Endothelial cell of umbilical vein (primary cell): ENCODE results near the gene FBXW9. TPM values are rescaled to one million over a fixed set of nuclear protein-coding genes. Genes with fewer than 3 reads are reported as not detected.

Source experiments
- BruUV-seq: library from RNA; stranded (reverse); fragments of 400-500 nt; replicated peaks from 2 replicates; lab custom pipeline; 2021; lab: Mats Ljungman, UMichigan
- CTCF ChIA-PET: fragments of 300-600, 350-600 bp; sonication (Branson Sonifier 250); formaldehyde crosslinking; loops from one replicate; lab custom pipeline; 2021; ENCODE audit warnings: antibody characterized with exemption, inconsistent platforms; lab: Charles Lee
- POLR2A ChIA-PET: fragments of 300-600, 350-600 bp; sonication (Branson Sonifier 250); formaldehyde crosslinking; loops from one replicate; lab custom pipeline; 2021; ENCODE audit warnings: antibody characterized with exemption, inconsistent platforms; lab: Charles Lee
- DNase-seq: peaks from one replicate; pipeline ENCODE4 v3.0.0-alpha.2; 2011; ENCODE audit warnings: low read depth, low spot score
- FAIRE-seq: peaks from 2 replicates; lab custom pipeline; 2011; peaks lifted over from hg19 to GRCh38; lab: Jason Lieb, UNC
- H2AFZ ChIP-seq: 2 replicates; pipeline ENCODE4 v1.6.0; 2012; ENCODE audit warnings: low read depth, low read length, control low read depth, inconsistent platforms
- H3K27ac ChIP-seq: 2 replicates; pipeline ENCODE4 v1.5.1; 2011; ENCODE audit warnings: low read depth, mild to moderate bottlenecking, control low read depth, low read length, moderate library complexity; ENCODE audit not compliant: insufficient read depth
- H3K27me3 ChIP-seq, 2 experiments: 2 replicates each; pipeline versions ENCODE4 v1.6.0 to v1.6.1; 2011; ENCODE audit warnings: low read length in 2 of 2, mixed read lengths in 1 of 2; ENCODE audit not compliant: control insufficient read depth in 2 of 2, insufficient read depth in 2 of 2
- H3K36me3 ChIP-seq, 2 experiments: 2 replicates in 1 of 2; 3 replicates in 1 of 2; pipeline ENCODE4 v1.5.1; 2011; ENCODE audit warnings: low read length in 2 of 2, mild to moderate bottlenecking in 1 of 2, moderate library complexity in 1 of 2; ENCODE audit not compliant: control insufficient read depth in 2 of 2, insufficient read depth in 2 of 2; ENCODE audit errors: extremely low read depth in 1 of 2
- H3K4me1 ChIP-seq: 3 replicates; pipeline ENCODE4 v1.5.1; 2011; ENCODE audit warnings: mild to moderate bottlenecking, low read length; ENCODE audit not compliant: control insufficient read depth, insufficient read depth; ENCODE audit errors: extremely low read depth
- H3K4me2 ChIP-seq: 2 replicates; pipeline ENCODE4 v1.6.1; 2011; ENCODE audit warnings: low read length, control low read depth, mixed read lengths; ENCODE audit not compliant: insufficient read depth
- H3K4me3 ChIP-seq, 3 experiments: fragments of 200-600 bp in 1 of 3; sonication (generic), shearing (Covaris generic) in 1 of 3; replicated peaks in 1 of 3; 2 replicates each; pipeline ENCODE4 v1.5.1; 2011 to 2016; ENCODE audit warnings: control low read depth in 3 of 3, low read length in 3 of 3, mild to moderate bottlenecking in 2 of 3, inconsistent platforms in 1 of 3, low read depth in 1 of 3, moderate library complexity in 1 of 3; ENCODE audit not compliant: insufficient read depth in 1 of 3
- H3K79me2 ChIP-seq: 2 replicates; pipeline ENCODE4 v1.6.0; 2012; ENCODE audit warnings: low read length, inconsistent platforms; ENCODE audit not compliant: control insufficient read depth, insufficient read depth
- H3K9ac ChIP-seq: replicated peaks from 2 replicates; pipeline ENCODE3; 2011; ENCODE audit warnings: low read length, control low read depth; ENCODE audit not compliant: insufficient read depth; ENCODE audit errors: extremely low read depth
- H3K9me1 ChIP-seq: replicated peaks from 3 replicates; pipeline ENCODE4 v1.6.0; 2011; ENCODE audit warnings: mild to moderate bottlenecking, low read length; ENCODE audit not compliant: control insufficient read depth, insufficient read depth; ENCODE audit errors: extremely low read depth
- H3K9me3 ChIP-seq: replicated peaks from 2 replicates; pipeline ENCODE4 v1.5.1; 2012; ENCODE audit warnings: low read length, inconsistent platforms; ENCODE audit not compliant: control insufficient read depth, insufficient read depth
- H4K20me1 ChIP-seq: replicated peaks from 2 replicates; pipeline ENCODE3; 2011; ENCODE audit warnings: mild to moderate bottlenecking, low read length; ENCODE audit not compliant: control insufficient read depth, insufficient read depth; ENCODE audit errors: extremely low read depth
- CTCF ChIP-seq, 2 donors: IDR thresholded peaks; 1 replicate in 1 of 2; 2 replicates in 1 of 2; pipeline ENCODE4 v1.5.1; 2011; ENCODE audit warnings: low read length in 2 of 2, mild to moderate bottlenecking in 2 of 2, moderate library complexity in 2 of 2, control low read depth in 1 of 2, inconsistent platforms in 1 of 2, low read depth in 1 of 2; ENCODE audit not compliant: insufficient read depth in 1 of 2; ENCODE audit errors: extremely low read depth in 1 of 2
- EZH2 ChIP-seq: IDR thresholded peaks from 2 replicates; pipeline ENCODE4 v1.6.1; 2012; ENCODE audit warnings: borderline replicate concordance, low read depth, mild to moderate bottlenecking, moderate library complexity, low read length, inconsistent platforms; ENCODE audit not compliant: severe bottlenecking
- FOS ChIP-seq: IDR thresholded peaks from 2 replicates; pipeline ENCODE4 v1.6.1; 2011; ENCODE audit warnings: mild to moderate bottlenecking, low read length, moderate library complexity, borderline replicate concordance; ENCODE audit not compliant: insufficient read depth
- GATA2 ChIP-seq: IDR thresholded peaks from 2 replicates; pipeline ENCODE4 v1.7.0; 2011; ENCODE audit warnings: low read depth, mild to moderate bottlenecking, moderate library complexity, mixed read lengths, low read length; ENCODE audit not compliant: insufficient read length, insufficient read depth
- JUN ChIP-seq: IDR thresholded peaks from 2 replicates; pipeline ENCODE4 v1.6.1; 2011; ENCODE audit warnings: borderline replicate concordance, low read depth; ENCODE audit not compliant: insufficient read length, insufficient read depth
- MAX ChIP-seq: IDR thresholded peaks from 2 replicates; pipeline ENCODE4 v1.6.1; 2011; ENCODE audit not compliant: insufficient read depth, insufficient read length
- MYC ChIP-seq: IDR thresholded peaks from one replicate; pipeline ENCODE4 v1.6.1; 2011; ENCODE audit warnings: mild to moderate bottlenecking, low read depth, low read length
- POLR2A ChIP-seq: IDR thresholded peaks from 2 replicates; pipeline ENCODE4 v1.6.1; 2012; ENCODE audit warnings: low read depth, mild to moderate bottlenecking, control low read depth, low read length
- POLR2AphosphoS5 ChIP-seq: IDR thresholded peaks from 2 replicates; pipeline ENCODE4 v1.6.1; 2012; ENCODE audit warnings: low read depth, mild to moderate bottlenecking, control low read depth, low read length, moderate library complexity; ENCODE audit not compliant: insufficient read depth
- dilution Hi-C: fragments of 300-500 bp; cut with MboI; formaldehyde crosslinking; loops from one replicate; pipeline ENCODE4 v1.15.0; 2019; ENCODE audit warnings: low sequenced_read_pairs; ENCODE audit not compliant: extremely low pct_ligation_motif_present
- intact Hi-C: fragments of 100-400 bp; cut with micrococcal nuclease; formaldehyde crosslinking; loops from one replicate; pipeline ENCODE4 v1.10.0; 2022
- polyA plus RNA-seq, 4 experiments: library from polyadenylated mRNA; depleted of rRNA in 3 of 4; stranded (reverse) in 3 of 4; unstranded in 1 of 4; fragments of >200 nt; gene quantifications; 2 replicates each; pipeline versions ENCODE4 v1.2.1 to v1.2.3, GENCODE V29; 2011 to 2012; ENCODE audit warnings: missing spikeins in 1 of 4
- total RNA-seq: library from RNA; stranded (reverse); gene quantifications from 2 replicates; pipeline ENCODE4 v1.2.3, GENCODE V29; 2021

Gene FBXW9
- total and polyA plus RNA-seq, 2 donors (not counting 3 experiments of a cell fraction or from before 2014, with no cell fraction given) = 12.4 to 19.3 TPM

DNA sequence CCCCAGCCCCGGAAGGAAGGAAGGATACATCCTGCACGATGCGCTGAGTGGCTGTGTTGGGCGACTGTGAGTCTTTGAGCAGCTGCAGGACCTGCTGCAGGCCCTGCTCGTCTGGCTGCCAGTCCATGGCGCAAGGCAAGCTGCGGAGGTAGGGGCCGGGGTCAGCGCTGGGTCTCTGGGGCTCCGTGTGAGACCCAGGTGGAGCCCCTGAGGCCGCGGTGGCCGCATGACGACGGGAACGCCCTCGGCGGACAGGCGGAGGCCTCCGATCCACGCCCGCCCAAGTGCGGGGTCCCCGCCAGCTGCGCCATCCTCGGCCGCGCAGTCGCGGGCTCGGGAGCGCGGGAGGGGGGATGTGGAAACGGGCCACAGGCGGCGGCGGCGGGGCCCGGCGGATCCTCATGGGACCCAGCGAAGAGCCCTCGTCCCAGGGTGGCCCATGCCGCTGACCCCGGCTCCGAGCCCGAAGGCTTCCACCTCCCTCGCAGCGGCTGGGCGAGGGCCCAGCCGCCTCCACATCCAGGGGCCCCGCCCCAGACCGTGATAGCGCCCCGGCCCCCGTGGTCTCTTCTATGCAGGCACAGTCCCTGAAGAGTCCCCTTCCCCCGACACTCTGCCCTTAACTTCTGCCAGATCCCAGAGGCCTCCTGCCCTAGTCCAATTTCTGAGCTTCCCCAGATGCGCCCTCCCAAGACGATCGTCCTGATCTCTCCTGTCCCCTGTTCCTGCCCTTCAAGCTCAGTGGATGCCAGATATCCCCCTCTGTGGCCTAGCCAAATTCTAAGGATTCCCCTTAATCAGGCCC lies 24.6 kb upstream of the FBXW9 start:
- ChIA-PET POLR2A (interaction anchor here (0.6 to 3.2 kb wide), 3 partner anchors 13 to 71 kb away, joined by 5 to 14 read pairs (median 6); partner anchors contain the start of genes JUNB and TRIR), CTCF (interaction anchor here (0.9 to 4.5 kb wide), 9 partner anchors 10 to 127 kb away, joined by 3 to 38 read pairs (median 5); no protein-coding TSS in a partner anchor)
- no peak for DNase-seq
- no peak for TF ChIP-seq MYC
- TF ChIP-seq MAX = no peak
- TF ChIP-seq JUN = no peak
- TF ChIP-seq CTCF (IDR thresholded peaks at IDR 0.05; ENCODE audit: extremely low read depth in 1 of 2, insufficient read depth in 1 of 2, low read depth in 1 of 2, low read length in 2 of 2) = no peak
- TF ChIP-seq POLR2A = peak; percentile 38
- peak; percentile 39 for TF ChIP-seq POLR2AphosphoS5
- TF ChIP-seq GATA2 = no peak
- no peak for TF ChIP-seq FOS
- TF ChIP-seq EZH2 = no peak
- intact Hi-C loops (loop anchor here (5.0 kb wide), 1 partner anchor 376 kb away; no protein-coding TSS in a partner anchor), dilution Hi-C loops (no loop called here)
- H3K4me2 ChIP-seq = peak overlapping the region; percentile 81
- H2AFZ ChIP-seq = no peak overlapping the region
- no peaks in the 10 kb centered on the region for H4K20me1 ChIP-seq
- peak overlapping the region; percentile 78 for H3K9ac ChIP-seq
- no peaks in the 10 kb centered on the region for H3K27me3 ChIP-seq
- H3K27ac ChIP-seq = peak overlapping the region; percentile 57
- peaks cover 66% of the 10 kb centered on the region for H3K79me2 ChIP-seq
- H3K9me3 ChIP-seq = no peaks in the 10 kb centered on the region
- H3K36me3 ChIP-seq = peaks cover 5 to 12% of the 10 kb centered on the region in 2 experiments
- FAIRE-seq = no peak
- H3K4me1 ChIP-seq = peaks cover 10% of the 10 kb centered on the region
- no TSS peak for BruUV-seq
- H3K4me3 ChIP-seq = peak overlapping the region; percentile 62 to 90 (median 88)
- H3K9me1 ChIP-seq = no peaks in the 10 kb centered on the region
